Measurements from ENCODE around the gene IPO11.
"Not testable (repeated sequence)": the region's sequence is repeated elsewhere in the genome, so short reads cannot be mapped to it uniquely, and the experiment has no call there.

GRCh38 chr5:62565740-62566139 is 153.2 kb downstream of the IPO11 start:
- TF ChIP-seq CTCF (IDR thresholded peaks at IDR 0.05 in 4 of 5, conservative IDR thresholded peaks at IDR 0.05 in 1 of 5); POLR2A (IDR thresholded peaks at IDR 0.05): not testable (repeated sequence)
